HepG2 (cell line): Measurements from ENCODE around the gene TTC4. TPM values are rescaled to one million over a fixed set of nuclear protein-coding genes. Genes with fewer than 3 reads are reported as not detected.
A peak's percentile ranks its signal among the peaks of the same experiment; 100 is the strongest.

Experiments used
- ADNP ChIP-seq: sonication (generic); formaldehyde crosslinking; IDR thresholded peaks from 2 replicates; pipeline ENCODE4 v1.4.0; 2020; ENCODE audit warnings: missing genetic modification reagents
- AGO2 ChIP-seq: fragments of 200-400 bp; formaldehyde crosslinking; optimal IDR thresholded peaks from 2 replicates; pipeline ENCODE3; 2017; ENCODE audit warnings: mild to moderate bottlenecking, low read depth, low read length, moderate library complexity
- DBP ChIP-seq: sonication (generic); formaldehyde crosslinking; IDR thresholded peaks from 2 replicates; pipeline ENCODE4 v1.4.0; 2020; ENCODE audit warnings: missing genetic modification reagents; ENCODE audit errors: not compliant biosample characterization
- KLF11 ChIP-seq: IDR thresholded peaks from 2 replicates; pipeline ENCODE4 v1.6.1; 2016; ENCODE audit warnings: missing compliant biosample characterization
- MED1 ChIP-seq: sonication (generic); formaldehyde crosslinking; IDR thresholded peaks from 2 replicates; pipeline ENCODE4 v1.4.0; 2020; ENCODE audit warnings: missing genetic modification reagents
- MXD3 ChIP-seq: IDR thresholded peaks from 2 replicates; pipeline ENCODE4 v1.6.1; 2016; ENCODE audit warnings: mild to moderate bottlenecking, missing biosample characterization, missing genetic modification reagents
- NCOA2 ChIP-seq: sonication (generic); formaldehyde crosslinking; IDR thresholded peaks from 2 replicates; pipeline ENCODE4 v1.8.0; 2022; ENCODE audit warnings: inconsistent platforms
- RAD21 ChIP-seq: fragments of 450-650 bp; formaldehyde crosslinking; IDR thresholded peaks from 2 replicates; pipeline ENCODE4 v1.5.0; 2020; ENCODE audit warnings: mild to moderate bottlenecking
- RARG ChIP-seq: sonication (generic); formaldehyde crosslinking; IDR thresholded peaks from 2 replicates; pipeline ENCODE4 v1.4.0; 2020; ENCODE audit warnings: low read depth, mild to moderate bottlenecking, missing genetic modification reagents
- SAFB2 ChIP-seq: sonication (generic); formaldehyde crosslinking; IDR thresholded peaks from 2 replicates; pipeline ENCODE4 v1.5.1; 2020; ENCODE audit warnings: missing genetic modification reagents, low read depth, mild to moderate bottlenecking, borderline replicate concordance
- ZFP62 ChIP-seq: sonication (generic); formaldehyde crosslinking; IDR thresholded peaks from 2 replicates; pipeline ENCODE4 v1.4.0; 2020; ENCODE audit warnings: missing genetic modification reagents
- ZNF407 ChIP-seq: sonication (generic); formaldehyde crosslinking; IDR thresholded peaks from one replicate; pipeline ENCODE4 v1.5.1; 2020; ENCODE audit warnings: mild to moderate bottlenecking, missing genetic modification reagents; ENCODE audit errors: not compliant biosample characterization
- ZNF441 ChIP-seq: sonication (generic); formaldehyde crosslinking; IDR thresholded peaks from 2 replicates; pipeline ENCODE4 v1.7.0; 2021; ENCODE audit warnings: missing genetic modification reagents, borderline replicate concordance
- ZNF713 ChIP-seq: sonication (generic); formaldehyde crosslinking; IDR thresholded peaks from 2 replicates; pipeline ENCODE4 v1.4.0; 2020; ENCODE audit warnings: mild to moderate bottlenecking, missing genetic modification reagents
- polyA plus RNA-seq, 8 experiments: library from polyadenylated mRNA; depleted of rRNA in 3 of 8; stranded (reverse) in 7 of 8; unstranded in 1 of 8; fragments of >200 nt; fragmentation: Illumina TruSeq in 4 of 8; extraction: Trizol in 4 of 8; gene quantifications; 2 replicates each; pipeline versions ENCODE4 v1.2.1 to v1.2.3, GENCODE V29; 2011 to 2016; ENCODE audit warnings: low read depth in 4 of 8, missing spikeins in 1 of 8, mixed read lengths in 1 of 8; ENCODE audit not compliant: insufficient read depth in 1 of 8
- total RNA-seq, 5 experiments: library from RNA; depleted of rRNA; stranded (reverse); fragments of >200 nt; fragmentation: Illumina TruSeq; extraction: Trizol; gene quantifications; 2 replicates each; pipeline ENCODE4 v1.2.3, GENCODE V29; 2016; ENCODE audit warnings: low read depth in 1 of 5
- TF ChIP-seq, protein P1 (sequence below): sonication (generic); formaldehyde crosslinking; IDR thresholded peaks from 2 replicates; pipeline ENCODE4 v1.5.0; 2020; ENCODE audit warnings: missing genetic modification reagents, mild to moderate bottlenecking, borderline replicate concordance
- TF ChIP-seq, protein P2 (sequence below): sonication (generic); formaldehyde crosslinking; conservative IDR thresholded peaks from 2 replicates; pipeline ENCODE4 v1.8.0; 2022; ENCODE audit warnings: low read depth, missing genetic modification reagents

The TTC4 gene
- total and polyA plus RNA-seq, 2 of the 13 experiments (the other 11 are each of a cell fraction or from before 2014, with no cell fraction given), result 13.1 to 24.7 TPM

- TF ChIP-seq, protein P1, sequence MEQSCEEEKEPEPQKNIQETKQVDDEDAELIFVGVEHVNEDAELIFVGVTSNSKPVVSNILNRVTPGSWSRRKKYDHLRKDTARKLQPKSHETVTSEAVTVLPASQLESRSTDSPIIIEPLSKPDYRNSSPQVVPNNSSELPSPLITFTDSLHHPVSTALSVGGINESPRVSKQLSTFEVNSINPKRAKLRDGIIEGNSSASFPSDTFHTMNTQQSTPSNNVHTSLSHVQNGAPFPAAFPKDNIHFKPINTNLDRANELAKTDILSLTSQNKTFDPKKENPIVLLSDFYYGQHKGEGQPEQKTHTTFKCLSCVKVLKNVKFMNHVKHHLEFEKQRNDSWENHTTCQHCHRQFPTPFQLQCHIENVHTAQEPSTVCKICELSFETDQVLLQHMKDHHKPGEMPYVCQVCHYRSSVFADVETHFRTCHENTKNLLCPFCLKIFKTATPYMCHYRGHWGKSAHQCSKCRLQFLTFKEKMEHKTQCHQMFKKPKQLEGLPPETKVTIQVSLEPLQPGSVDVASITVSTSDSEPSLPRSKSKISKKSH (CRISPR knock-in tag), result no peak; the same call in 1 of the 2 replicates
- TF ChIP-seq NCOA2 (0 out of 2 replicates have a peak, but pooled peaks have one; percentile 14), ADNP (CRISPR knock-in tag) (0 out of 2 replicates have a peak, but pooled peaks have one; percentile 12), RAD21 (CRISPR knock-in tag) (peak; percentile 64), DBP (CRISPR knock-in tag) (peak; percentile 41), ZFP62 (CRISPR knock-in tag) (no peak), MED1 (CRISPR knock-in tag) (peak; percentile 85), MXD3 (CRISPR knock-in tag) (peak; percentile 55; the same call in 1 of the 2 replicates), RARG (no peak), SAFB2 (peak; percentile 73; the same call in 1 of the 2 replicates), KLF11 (CRISPR knock-in tag) (peak; percentile 62; the same call in 1 of the 2 replicates), ZNF713 (CRISPR knock-in tag) (no peak; the same call in 1 of the 2 replicates), ZNF407 (peak; percentile 36), AGO2 (no peak), ZNF441 (CRISPR knock-in tag) (0 out of 2 replicates have a peak, but pooled peaks have one; percentile 29)
- TF ChIP-seq, protein P2, sequence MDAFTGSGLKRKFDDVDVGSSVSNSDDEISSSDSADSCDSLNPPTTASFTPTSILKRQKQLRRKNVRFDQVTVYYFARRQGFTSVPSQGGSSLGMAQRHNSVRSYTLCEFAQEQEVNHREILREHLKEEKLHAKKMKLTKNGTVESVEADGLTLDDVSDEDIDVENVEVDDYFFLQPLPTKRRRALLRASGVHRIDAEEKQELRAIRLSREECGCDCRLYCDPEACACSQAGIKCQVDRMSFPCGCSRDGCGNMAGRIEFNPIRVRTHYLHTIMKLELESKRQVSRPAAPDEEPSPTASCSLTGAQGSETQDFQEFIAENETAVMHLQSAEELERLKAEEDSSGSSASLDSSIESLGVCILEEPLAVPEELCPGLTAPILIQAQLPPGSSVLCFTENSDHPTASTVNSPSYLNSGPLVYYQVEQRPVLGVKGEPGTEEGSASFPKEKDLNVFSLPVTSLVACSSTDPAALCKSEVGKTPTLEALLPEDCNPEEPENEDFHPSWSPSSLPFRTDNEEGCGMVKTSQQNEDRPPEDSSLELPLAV, result no peak
Measured at GRCh38 chr1:54715493-54716298, at the start of gene TTC4 (continued).
